GM23338 (cell line): ENCODE measurements around the gene DNAH11. TPM values are rescaled to one million over a fixed set of nuclear protein-coding genes. Genes with fewer than 3 reads are reported as not detected.

ENCODE experiments used
- CREB1 ChIP-seq: fragments of 250-450 bp; sonication (Bioruptor Pico); IDR thresholded peaks from 2 replicates; pipeline ENCODE4 v1.5.0; 2020; ENCODE audit warnings: low read depth, mild to moderate bottlenecking, moderate library complexity
- ETS1 ChIP-seq: IDR thresholded peaks from 2 replicates; pipeline ENCODE4 v1.6.1; 2016; ENCODE audit warnings: antibody characterized with exemption
- EZH2 ChIP-seq: fragments of 200-600 bp; sonication (generic); IDR thresholded peaks from one replicate; pipeline ENCODE4 v1.8.0; 2017; ENCODE audit warnings: antibody characterized with exemption, mild to moderate bottlenecking, low read depth; ENCODE audit not compliant: unreplicated experiment
- EZH2phosphoT487 ChIP-seq: fragments of 200-600 bp; sonication (generic); IDR thresholded peaks from one replicate; pipeline ENCODE4 v1.8.1; 2018; ENCODE audit warnings: antibody characterized with exemption; ENCODE audit not compliant: unreplicated experiment
- JUNB ChIP-seq: IDR thresholded peaks from one replicate; pipeline ENCODE4 v1.6.1; 2016; ENCODE audit warnings: antibody characterized with exemption; ENCODE audit not compliant: unreplicated experiment
- POLR2AphosphoS5 ChIP-seq: IDR thresholded peaks from 2 replicates; pipeline ENCODE4 v1.6.1; 2016; ENCODE audit warnings: antibody characterized with exemption, low read depth
- STAT1 ChIP-seq: IDR thresholded peaks from one replicate; pipeline ENCODE4 v1.6.1; 2016; ENCODE audit warnings: antibody characterized with exemption; ENCODE audit not compliant: unreplicated experiment
- ZNF114 ChIP-seq: fragments of 250-450 bp; sonication (Bioruptor Pico); IDR thresholded peaks from 2 replicates; pipeline ENCODE4 v1.5.0; 2020; ENCODE audit warnings: mild to moderate bottlenecking, moderate library complexity
- ZNF331 ChIP-seq: fragments of 250-450 bp; sonication (Bioruptor Pico); IDR thresholded peaks from 2 replicates; pipeline ENCODE4 v1.5.0; 2020; ENCODE audit warnings: low read depth, mild to moderate bottlenecking, moderate library complexity
- ZNF462 ChIP-seq: fragments of 250-450 bp; sonication (Bioruptor Pico); IDR thresholded peaks from 2 replicates; pipeline ENCODE4 v1.5.0; 2020; ENCODE audit warnings: mild to moderate bottlenecking, moderate library complexity
- polyA plus RNA-seq: library from polyadenylated mRNA; unstranded; fragments of >200 nt; fragmentation: Nextera tagmentation; extraction: Ambion mirVana; gene quantifications from 2 replicates; pipeline ENCODE4 v1.2.1, GENCODE V29; 2016
- total RNA-seq: library from RNA; depleted of rRNA; stranded (reverse); fragments of >200 nt; shearing (Covaris generic); gene quantifications from 2 replicates; pipeline ENCODE4 v1.2.3, GENCODE V29; 2014
- TF ChIP-seq, protein P1 (sequence below), 2 experiments: fragments of 200-600 bp in 1 of 2; sonication (generic) in 1 of 2; conservative IDR thresholded peaks; 2 replicates each; pipeline versions ENCODE4 v1.5.1 to v1.6.1; 2016 to 2017; ENCODE audit warnings: antibody characterized with exemption in 2 of 2, low read depth in 2 of 2, mild to moderate bottlenecking in 2 of 2, moderate library complexity in 1 of 2

Gene DNAH11
- total and polyA plus RNA-seq, 2 experiments from 2014 or later = 9.3 TPM

GRCh38 chr7:21544303-21544656 is 1.4 kb downstream of the DNAH11 start (continued):
- TF ChIP-seq ZNF462 (CRISPR knock-in tag) (no peak), EZH2 (no peak), JUNB (no peak), ZNF331 (no peak), POLR2AphosphoS5 (no peak), ETS1 (no peak), ZNF114 (no peak), STAT1 (no peak), EZH2phosphoT487 (no peak), CREB1 (CRISPR knock-in tag) (no peak)
- TF ChIP-seq, protein P1, sequence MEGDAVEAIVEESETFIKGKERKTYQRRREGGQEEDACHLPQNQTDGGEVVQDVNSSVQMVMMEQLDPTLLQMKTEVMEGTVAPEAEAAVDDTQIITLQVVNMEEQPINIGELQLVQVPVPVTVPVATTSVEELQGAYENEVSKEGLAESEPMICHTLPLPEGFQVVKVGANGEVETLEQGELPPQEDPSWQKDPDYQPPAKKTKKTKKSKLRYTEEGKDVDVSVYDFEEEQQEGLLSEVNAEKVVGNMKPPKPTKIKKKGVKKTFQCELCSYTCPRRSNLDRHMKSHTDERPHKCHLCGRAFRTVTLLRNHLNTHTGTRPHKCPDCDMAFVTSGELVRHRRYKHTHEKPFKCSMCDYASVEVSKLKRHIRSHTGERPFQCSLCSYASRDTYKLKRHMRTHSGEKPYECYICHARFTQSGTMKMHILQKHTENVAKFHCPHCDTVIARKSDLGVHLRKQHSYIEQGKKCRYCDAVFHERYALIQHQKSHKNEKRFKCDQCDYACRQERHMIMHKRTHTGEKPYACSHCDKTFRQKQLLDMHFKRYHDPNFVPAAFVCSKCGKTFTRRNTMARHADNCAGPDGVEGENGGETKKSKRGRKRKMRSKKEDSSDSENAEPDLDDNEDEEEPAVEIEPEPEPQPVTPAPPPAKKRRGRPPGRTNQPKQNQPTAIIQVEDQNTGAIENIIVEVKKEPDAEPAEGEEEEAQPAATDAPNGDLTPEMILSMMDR (conservative IDR thresholded peaks at IDR 0.05; ENCODE audit: low read depth in 2 of 2) = no peak
